Liver (tissue), 10 donors: Measurements from ENCODE around the gene TUBA4A. TPM values are rescaled to one million over a fixed set of nuclear protein-coding genes. Genes with fewer than 3 reads are reported as not detected.
"Not testable (repeated sequence)": the region's sequence is repeated elsewhere in the genome, so short reads cannot be mapped to it uniquely, and the experiment has no call there.

Experiments
- DNase-seq: peaks from one replicate; pipeline ENCODE4 v3.0.0-alpha.2; 2017; ENCODE audit warnings: low spot score
- H3K27ac ChIP-seq, 2 donors: one replicate each; pipeline ENCODE4 v1.7.0; 2013; ENCODE audit warnings: inconsistent platforms in 2 of 2, low read length in 2 of 2, control low read depth in 1 of 2, low read depth in 1 of 2, mild to moderate bottlenecking in 1 of 2
- H3K27me3 ChIP-seq, 4 donors: one replicate each; pipeline versions ENCODE4 v1.6.1 to v1.7.0; 2013; ENCODE audit warnings: low read length in 3 of 4, inconsistent platforms in 1 of 4, mild to moderate bottlenecking in 1 of 4, moderate library complexity in 1 of 4; ENCODE audit not compliant: control insufficient read depth in 4 of 4, insufficient read depth in 4 of 4
- H3K36me3 ChIP-seq, 4 donors: one replicate each; pipeline versions ENCODE4 v1.6.1 to v1.7.0; 2013; ENCODE audit warnings: low read length in 3 of 4, mild to moderate bottlenecking in 3 of 4, low read depth in 1 of 4, moderate library complexity in 1 of 4; ENCODE audit not compliant: control insufficient read depth in 4 of 4, insufficient read depth in 3 of 4
- H3K4me1 ChIP-seq, 4 donors: one replicate each; pipeline versions ENCODE4 v1.6.1 to v1.7.0; 2013; ENCODE audit warnings: low read length in 3 of 4, mild to moderate bottlenecking in 3 of 4, moderate library complexity in 1 of 4; ENCODE audit not compliant: control insufficient read depth in 4 of 4, insufficient read depth in 4 of 4
- H3K4me3 ChIP-seq, 3 donors: one replicate each; pipeline versions ENCODE4 v1.6.1 to v1.7.0; 2013; ENCODE audit warnings: low read length in 3 of 3, control low read depth in 1 of 3, low read depth in 1 of 3, mild to moderate bottlenecking in 1 of 3
- H3K9ac ChIP-seq, 2 donors: one replicate each; pipeline ENCODE4 v1.7.0; 2013; ENCODE audit warnings: low read length in 2 of 2, mild to moderate bottlenecking in 2 of 2, moderate library complexity in 2 of 2, control low read depth in 1 of 2, low read depth in 1 of 2
- H3K9me3 ChIP-seq, 4 donors: one replicate each; pipeline versions ENCODE4 v1.6.1 to v1.7.0; 2013; ENCODE audit warnings: low read length in 3 of 4; ENCODE audit not compliant: control insufficient read depth in 4 of 4
- GABPA ChIP-seq, 2 donors: IDR thresholded peaks in 1 of 2; conservative IDR thresholded peaks in 1 of 2; 2 replicates each; pipeline ENCODE4 v1.6.1; 2016; ENCODE audit warnings: antibody characterized with exemption in 2 of 2, mild to moderate bottlenecking in 1 of 2, moderate library complexity in 1 of 2
- WGBS: extraction: QIAGEN DNeasy Blood & Tissue Kit; methylation state at CpG from one replicate; pipeline ENCODE4 v1.1.7; 2013; 5-methylcytosine and 5-hydroxymethylcytosine counted together
- polyA plus RNA-seq, 2 donors: library from polyadenylated mRNA; stranded (reverse) in 1 of 2; unstranded in 1 of 2; fragments of 200-250 nt in 1 of 2; fragments of >200 nt in 1 of 2; fragmentation: Nextera tagmentation in 1 of 2; extraction: Ambion mirVana in 1 of 2; gene quantifications; one replicate each; pipeline versions ENCODE4 v1.2.1 to v1.2.3, GENCODE V29; 2013 to 2015
- small RNA-seq: library from RNA; depleted of rRNA; stranded (forward); fragments of <200 nt; gene quantifications from one replicate; pipeline ENCODE3, GENCODE V24; 2014
- total RNA-seq, 2 donors: library from RNA; depleted of rRNA; stranded (reverse); fragments of >200 nt; gene quantifications; one replicate each; pipeline ENCODE4 v1.2.3, GENCODE V29; 2014
- donor health status: healthy.
- donor health status: healthy.
- donor health status: healthy.
- donor health status: healthy.
- donor health status: healthy.

The TUBA4A gene
- total and polyA plus RNA-seq, 4 donors: 16.2 to 63.1 (median 31.6) TPM

DNA sequence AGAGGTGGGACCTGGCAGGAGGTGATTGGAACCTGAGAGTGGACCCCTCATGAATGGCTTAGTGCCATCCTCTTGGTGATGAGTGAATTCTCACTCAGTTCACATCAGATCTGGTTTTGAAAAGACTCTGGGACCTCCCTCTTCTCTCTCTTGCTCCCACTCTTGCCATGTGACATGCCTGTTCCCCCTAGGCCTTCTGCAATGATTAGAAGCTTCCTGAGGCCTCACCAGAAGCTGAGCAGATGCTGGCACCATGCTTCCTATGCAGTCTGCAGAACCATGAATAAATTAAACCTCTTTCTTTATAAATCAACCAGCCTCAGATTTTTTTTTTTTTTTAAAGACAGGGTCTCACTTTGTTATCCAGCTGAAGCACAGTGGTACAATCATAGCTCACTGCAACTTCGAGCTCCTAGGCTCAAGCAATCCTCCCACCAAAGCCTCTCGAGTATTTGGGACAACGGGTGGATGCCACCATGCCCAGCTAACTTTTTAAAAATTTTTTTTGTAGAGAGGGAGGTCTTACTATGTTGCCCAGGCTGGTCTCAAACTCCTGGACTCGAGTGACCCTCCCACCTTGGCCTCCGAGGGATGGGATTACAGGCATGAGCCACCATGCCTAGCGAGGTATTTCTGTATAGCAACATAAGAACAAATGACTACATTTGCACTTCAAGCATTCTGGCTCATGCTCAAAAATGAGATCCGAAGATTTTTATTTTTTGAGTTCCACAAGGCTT lies 49.1 kb downstream of the TUBA4A start (continued):
- no peak for TF ChIP-seq GABPA (IDR thresholded peaks at IDR 0.05 in 1 of 2, conservative IDR thresholded peaks at IDR 0.05 in 1 of 2)

- H3K36me3 ChIP-seq, H3K9ac ChIP-seq, H3K9me3 ChIP-seq, DNase-seq, H3K4me3 ChIP-seq, H3K4me1 ChIP-seq, H3K27ac ChIP-seq, H3K27me3 ChIP-seq: not testable (repeated sequence)
- WGBS: 93% methylated on average over 21 of the region's 21 CpGs
Measured at GRCh38 chr2:219201331-219201730, 52.4 kb downstream of the TUBA4A start.

DNA sequence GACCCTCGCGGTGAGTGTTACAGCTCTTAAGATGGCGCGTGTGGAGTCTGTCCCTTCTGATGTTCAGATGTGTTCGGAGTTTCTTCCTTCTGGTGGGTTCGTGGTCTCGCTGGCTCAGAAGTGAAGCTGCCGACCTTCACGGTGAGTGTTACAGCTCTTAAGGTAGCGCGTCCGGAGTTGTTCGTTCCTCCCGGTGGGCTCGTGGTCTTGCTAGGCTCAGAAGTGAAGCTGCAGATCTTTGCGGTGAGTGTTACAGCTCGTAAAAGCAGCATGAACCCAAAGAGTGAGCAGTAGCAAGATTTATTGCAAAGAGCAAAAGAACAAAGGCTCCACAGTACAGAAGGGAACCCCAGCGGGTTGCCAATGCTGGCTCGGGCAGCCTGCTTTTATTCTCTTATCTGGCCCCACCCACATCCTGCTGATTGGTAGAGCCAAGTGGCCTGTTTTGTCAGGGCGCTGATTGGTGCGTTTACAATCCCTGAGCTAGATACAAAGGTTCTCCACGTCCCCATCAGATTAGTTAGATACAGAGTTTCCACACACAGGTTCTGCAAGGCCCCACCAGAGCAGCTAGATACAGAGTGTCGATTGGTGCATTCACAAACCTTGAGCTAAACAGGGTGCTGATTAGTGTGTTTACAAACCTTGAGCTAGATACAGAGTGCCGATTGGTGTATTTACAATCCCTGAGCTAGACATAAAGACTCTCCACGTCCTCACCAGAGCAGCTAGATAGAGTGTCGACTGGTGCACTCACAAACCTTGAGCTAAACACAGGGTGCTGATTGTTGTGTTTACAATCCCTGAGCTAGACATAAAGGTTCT lies 53.0 kb downstream of the TUBA4A start:
- H3K27ac ChIP-seq: not testable (repeated sequence)

More for the DNA sequence above, 53.0 kb downstream of the TUBA4A start:
- not testable (repeated sequence) for H3K9ac ChIP-seq, H3K36me3 ChIP-seq, H3K27me3 ChIP-seq, DNase-seq, H3K4me1 ChIP-seq, H3K4me3 ChIP-seq, H3K9me3 ChIP-seq
- WGBS: 86% methylated on average over 25 of the region's 26 CpGs

Small RNA genes within 50 kb of the gene (small RNA-seq; reads per million reads assigned to genes)
- gene MIR153-1: 0.15 reads per million

Other genes starting within 250 kb of the TUBA4A start
- not detected for gene CFAP65, start 212.4 kb downstream of the TUBA4A start, total RNA-seq
- not detected for gene CFAP65, start 212.4 kb downstream of the TUBA4A start, polyA plus RNA-seq
- gene IHH, start 193.0 kb downstream of the TUBA4A start, total RNA-seq: 1 to 10 TPM in 1 of 2 donors, under 1 TPM in 1; 0.75 to 2.4 TPM
- under 1 TPM; 0.51 to 0.82 TPM for gene IHH, start 193.0 kb downstream of the TUBA4A start, polyA plus RNA-seq
- gene NHEJ1, start 93.1 kb downstream of the TUBA4A start, total RNA-seq: 10 to 100 TPM; 11.8 to 13.5 TPM
- gene NHEJ1, start 93.1 kb downstream of the TUBA4A start, polyA plus RNA-seq: 1 to 10 TPM; 6.1 to 8.0 TPM
- gene SLC23A3, start 83.9 kb downstream of the TUBA4A start, total RNA-seq: 1 to 10 TPM in 1 of 2 donors, under 1 TPM in 1; 0.23 to 2.4 TPM
- gene SLC23A3, start 83.9 kb downstream of the TUBA4A start, polyA plus RNA-seq: under 1 TPM; 0.38 to 0.94 TPM
- gene CNPPD1, start 77.0 kb downstream of the TUBA4A start, total RNA-seq: 10 to 100 TPM; 16.5 to 39.8 TPM
- 10 to 100 TPM; 16.7 to 26.5 TPM for gene CNPPD1, start 77.0 kb downstream of the TUBA4A start, polyA plus RNA-seq
- gene RETREG2, start 75.6 kb downstream of the TUBA4A start, total RNA-seq: 10 to 100 TPM; 34.1 to 41.2 TPM
- gene RETREG2, start 75.6 kb downstream of the TUBA4A start, polyA plus RNA-seq: 10 to 100 TPM; 21.7 to 42.8 TPM
- 10 to 100 TPM; 19.6 to 29.8 TPM for gene ZFAND2B, start 47.1 kb downstream of the TUBA4A start, total RNA-seq
- gene ZFAND2B, start 47.1 kb downstream of the TUBA4A start, polyA plus RNA-seq: 10 to 100 TPM; 21.9 to 53.8 TPM
- gene ABCB6, start 35.0 kb downstream of the TUBA4A start, total RNA-seq: 10 to 100 TPM; 27.5 to 96.1 TPM
- 10 to 100 TPM; 19.0 to 68.1 TPM for gene ABCB6, start 35.0 kb downstream of the TUBA4A start, polyA plus RNA-seq
- 10 to 100 TPM; 44.7 to 68.1 TPM for gene ATG9A, start 24.3 kb downstream of the TUBA4A start, total RNA-seq
- gene ATG9A, start 24.3 kb downstream of the TUBA4A start, polyA plus RNA-seq: 10 to 100 TPM; 24.3 to 31.1 TPM
- 10 to 100 TPM; 15.5 to 30.6 TPM for gene ANKZF1, start 24.1 kb downstream of the TUBA4A start, total RNA-seq
- gene ANKZF1, start 24.1 kb downstream of the TUBA4A start, polyA plus RNA-seq: 10 to 100 TPM in 1 of 2 donors, 1 to 10 TPM in 1; 9.0 to 25.5 TPM
- gene GLB1L, start 8.5 kb downstream of the TUBA4A start, total RNA-seq: 1 to 10 TPM; 2.8 to 5.2 TPM
- 1 to 10 TPM; 2.3 TPM for gene GLB1L, start 8.5 kb downstream of the TUBA4A start, polyA plus RNA-seq
- 10 to 100 TPM; 14.8 to 44.3 TPM for gene STK16, start 8.4 kb downstream of the TUBA4A start, total RNA-seq
- gene STK16, start 8.4 kb downstream of the TUBA4A start, polyA plus RNA-seq: 10 to 100 TPM in 1 of 2 donors, 1 to 10 TPM in 1; 5.8 to 32.5 TPM
- gene TUBA4B, start 675 bp downstream of the TUBA4A start, total RNA-seq: under 1 TPM in 1 of 2 donors, not detected in 1; 0.08 TPM
- under 1 TPM; 0.19 to 0.20 TPM for gene TUBA4B, start 675 bp downstream of the TUBA4A start, polyA plus RNA-seq
- 10 to 100 TPM; 22.0 to 71.8 TPM for gene DNAJB2, start 25.4 kb upstream of the TUBA4A start, total RNA-seq
- 10 to 100 TPM in 1 of 2 donors, 1 to 10 TPM in 1; 7.4 to 32.0 TPM for gene DNAJB2, start 25.4 kb upstream of the TUBA4A start, polyA plus RNA-seq
- gene PTPRN, start 55.5 kb upstream of the TUBA4A start, total RNA-seq: 1 to 10 TPM in 1 of 2 donors, not detected in 1; 2.2 TPM
- gene PTPRN, start 55.5 kb upstream of the TUBA4A start, polyA plus RNA-seq: not detected
- not detected for gene RESP18, start 78.8 kb upstream of the TUBA4A start, total RNA-seq
- gene RESP18, start 78.8 kb upstream of the TUBA4A start, polyA plus RNA-seq: not detected
- 10 to 100 TPM; 25.8 to 58.4 TPM for gene DNPEP, start 134.0 kb upstream of the TUBA4A start, total RNA-seq
- gene DNPEP, start 134.0 kb upstream of the TUBA4A start, polyA plus RNA-seq: 10 to 100 TPM; 41.0 to 50.5 TPM
- gene DES, start 164.5 kb upstream of the TUBA4A start, total RNA-seq: 10 to 100 TPM in 1 of 2 donors, under 1 TPM in 1; 0.23 to 50.0 TPM
- gene DES, start 164.5 kb upstream of the TUBA4A start, polyA plus RNA-seq: 1 to 10 TPM in 1 of 2 donors, under 1 TPM in 1; 0.15 to 6.2 TPM
- gene SPEG, start 180.9 kb upstream of the TUBA4A start, total RNA-seq: under 1 TPM; 0.51 to 0.75 TPM
- under 1 TPM; 0.57 to 0.96 TPM for gene SPEG, start 180.9 kb upstream of the TUBA4A start, polyA plus RNA-seq
- gene GMPPA, start 245.0 kb upstream of the TUBA4A start, total RNA-seq: 10 to 100 TPM; 20.2 to 59.4 TPM
- gene GMPPA, start 245.0 kb upstream of the TUBA4A start, polyA plus RNA-seq: 10 to 100 TPM; 32.6 to 54.3 TPM